Cardiac muscle cell (in vitro differentiated cells and primary cell): ENCODE results near the gene ZDHHC20. TPM values are rescaled to one million over a fixed set of nuclear protein-coding genes. Genes with fewer than 3 reads are reported as not detected.

Source experiments
- DNase-seq, 2 donors: peaks; one replicate each; pipeline versions ENCODE4 v3.0.0 to v3.0.0-alpha.2; 2010 to 2017; ENCODE audit warnings: low read depth in 1 of 2, low spot score in 1 of 2
- H3K27ac ChIP-seq: fragments of 200-600 bp; sonication (generic); 2 replicates; pipeline ENCODE4 v1.5.1; 2016
- H3K27me3 ChIP-seq: fragments of 200-600 bp; sonication (generic); 2 replicates; pipeline ENCODE4 v1.6.0; 2016; ENCODE audit warnings: control low read depth
- H3K36me3 ChIP-seq: fragments of 200-600 bp; sonication (generic); 2 replicates; pipeline ENCODE4 v1.5.1; 2016; ENCODE audit warnings: control low read depth
- H3K4me1 ChIP-seq: fragments of 200-600 bp; sonication (generic); 2 replicates; pipeline ENCODE4 v1.8.1; 2017; ENCODE audit warnings: low read depth, mild to moderate bottlenecking, mixed run types
- H3K4me3 ChIP-seq: fragments of 200-600 bp; sonication (generic); 2 replicates; pipeline ENCODE4 v1.5.1; 2016; ENCODE audit warnings: mild to moderate bottlenecking
- H3K9me3 ChIP-seq: fragments of 200-600 bp; sonication (generic); 2 replicates; pipeline ENCODE4 v1.5.1; 2017; ENCODE audit warnings: low read depth, mild to moderate bottlenecking, control low read depth
- polyA plus RNA-seq: library from polyadenylated mRNA; unstranded; fragments of >200 nt; fragmentation: Nextera tagmentation; extraction: Ambion mirVana; gene quantifications from 2 replicates; pipeline ENCODE4 v1.2.1, GENCODE V29; 2016
- total RNA-seq: library from RNA; depleted of rRNA; stranded (reverse); fragments of >200 nt; gene quantifications from 2 replicates; pipeline ENCODE4 v1.2.3, GENCODE V29; 2016
- TF ChIP-seq, protein P1 (sequence below): IDR thresholded peaks from 2 replicates; pipeline ENCODE4 v1.5.1; 2012; ENCODE audit warnings: low read depth, mild to moderate bottlenecking, low read length

The ZDHHC20 gene
- total and polyA plus RNA-seq, 2 experiments from 2014 or later = 28.8 to 38.5 TPM

DNA sequence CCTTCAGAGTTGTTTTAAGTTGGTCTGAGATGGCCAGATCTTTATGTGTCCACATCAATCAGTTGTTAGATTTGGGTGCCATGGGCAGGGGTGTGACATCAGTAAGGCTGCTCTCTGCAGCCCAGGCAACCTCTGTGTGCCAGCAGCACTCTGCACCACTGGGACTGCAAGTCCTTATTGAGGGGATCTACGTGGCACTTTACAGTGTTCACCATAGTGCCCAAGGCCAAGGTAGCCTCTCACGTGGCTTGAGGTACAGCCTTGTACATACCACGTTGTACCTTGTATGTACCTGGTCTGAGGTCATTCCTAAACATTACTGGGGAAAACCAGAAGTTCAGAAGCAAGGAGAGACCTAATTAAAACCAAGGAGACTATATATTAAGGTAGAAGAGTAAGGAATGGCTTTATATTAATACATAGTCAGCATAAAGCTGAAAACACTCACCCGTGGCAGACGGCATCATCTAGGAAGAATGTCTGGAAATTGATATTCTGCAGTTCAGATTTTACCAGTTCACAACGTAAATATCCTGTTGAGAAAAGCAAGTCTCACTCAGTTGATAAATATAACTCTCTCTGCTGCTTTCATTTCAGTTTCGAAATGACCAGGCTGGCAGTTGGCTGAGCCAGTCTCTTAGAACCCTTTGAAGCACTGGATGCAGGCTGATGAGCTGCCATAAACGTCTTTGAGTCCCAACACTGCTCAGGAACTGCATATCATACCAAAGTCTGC, 128.8 kb downstream of the ZDHHC20 start:
- H3K4me3 ChIP-seq = no peak overlapping the region
- H3K9me3 ChIP-seq = no peaks in the 10 kb centered on the region
- TF ChIP-seq, protein P1, sequence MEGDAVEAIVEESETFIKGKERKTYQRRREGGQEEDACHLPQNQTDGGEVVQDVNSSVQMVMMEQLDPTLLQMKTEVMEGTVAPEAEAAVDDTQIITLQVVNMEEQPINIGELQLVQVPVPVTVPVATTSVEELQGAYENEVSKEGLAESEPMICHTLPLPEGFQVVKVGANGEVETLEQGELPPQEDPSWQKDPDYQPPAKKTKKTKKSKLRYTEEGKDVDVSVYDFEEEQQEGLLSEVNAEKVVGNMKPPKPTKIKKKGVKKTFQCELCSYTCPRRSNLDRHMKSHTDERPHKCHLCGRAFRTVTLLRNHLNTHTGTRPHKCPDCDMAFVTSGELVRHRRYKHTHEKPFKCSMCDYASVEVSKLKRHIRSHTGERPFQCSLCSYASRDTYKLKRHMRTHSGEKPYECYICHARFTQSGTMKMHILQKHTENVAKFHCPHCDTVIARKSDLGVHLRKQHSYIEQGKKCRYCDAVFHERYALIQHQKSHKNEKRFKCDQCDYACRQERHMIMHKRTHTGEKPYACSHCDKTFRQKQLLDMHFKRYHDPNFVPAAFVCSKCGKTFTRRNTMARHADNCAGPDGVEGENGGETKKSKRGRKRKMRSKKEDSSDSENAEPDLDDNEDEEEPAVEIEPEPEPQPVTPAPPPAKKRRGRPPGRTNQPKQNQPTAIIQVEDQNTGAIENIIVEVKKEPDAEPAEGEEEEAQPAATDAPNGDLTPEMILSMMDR = no peak
- H3K4me1 ChIP-seq = no peaks in the 10 kb centered on the region
- no peaks in the 10 kb centered on the region for H3K36me3 ChIP-seq
- H3K27me3 ChIP-seq = peaks cover 42% of the 10 kb centered on the region
- DNase-seq = no peak
- no peak overlapping the region for H3K27ac ChIP-seq

DNA sequence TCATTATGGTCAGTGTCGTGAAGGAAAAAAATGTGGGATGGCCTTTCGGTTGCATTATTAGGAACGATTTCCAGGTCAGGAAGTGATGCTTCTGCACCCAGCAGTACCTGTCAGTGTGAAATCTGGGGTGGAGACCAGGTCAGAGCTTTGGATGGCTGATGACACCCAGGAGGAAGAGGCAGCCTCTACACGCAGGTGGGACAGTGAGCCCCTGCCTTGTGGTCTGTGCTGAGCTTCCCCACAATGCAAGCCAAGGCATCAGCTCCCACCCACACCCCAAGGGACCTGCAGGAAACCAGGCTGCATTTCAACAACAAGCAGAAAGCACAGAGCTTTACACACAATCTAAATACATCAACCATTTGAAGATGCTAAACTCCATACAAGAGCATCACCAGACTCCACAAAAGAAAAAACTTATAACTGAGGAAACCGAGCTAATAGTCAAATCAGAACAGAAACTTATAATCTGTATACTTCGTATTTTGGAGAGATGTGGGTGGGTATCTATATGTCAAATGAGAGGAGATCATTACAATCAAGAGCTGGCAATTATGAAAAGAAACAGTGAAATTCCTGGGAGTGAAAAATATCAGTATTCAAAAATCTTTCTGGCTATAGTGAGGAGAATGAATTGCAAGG, 130.1 kb downstream of the ZDHHC20 start:
- no peak overlapping the region for H3K4me3 ChIP-seq
- no peaks in the 10 kb centered on the region for H3K36me3 ChIP-seq

DNA sequence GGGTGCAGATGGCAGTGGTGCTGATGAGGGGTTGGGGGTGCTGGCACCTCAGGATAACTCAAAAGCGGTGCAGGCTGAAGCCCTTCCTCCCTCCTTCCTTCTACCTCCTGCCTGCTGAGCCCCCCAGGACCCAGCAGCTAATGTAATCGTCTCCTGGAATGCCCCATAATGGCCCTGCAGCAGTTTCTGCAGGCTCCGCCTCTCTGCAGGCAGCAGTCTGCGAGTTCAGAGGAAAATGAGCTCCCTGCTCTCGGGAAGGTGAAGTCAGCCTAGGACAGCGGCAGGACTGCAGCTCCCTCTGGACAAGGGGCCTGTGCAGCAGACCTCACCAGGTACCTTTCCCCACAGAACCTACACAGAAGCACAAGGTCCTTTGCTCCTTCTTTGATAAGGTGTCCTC, 130.9 kb downstream of the ZDHHC20 start:
- Histone ChIP-seq H3K27ac (no peak overlapping the region), H3K4me3 (no peak overlapping the region), H3K36me3 (no peaks in the 10 kb centered on the region), H3K9me3 (no peaks in the 10 kb centered on the region), H3K27me3 (peaks cover 55% of the 10 kb centered on the region), H3K4me1 (no peaks in the 10 kb centered on the region)
- TF ChIP-seq, protein P1 = no peak
- peak in 1 of 2 donors; percentile 35 for DNase-seq

More for the DNA sequence above, 130.1 kb downstream of the ZDHHC20 start:
- peaks cover 55% of the 10 kb centered on the region for H3K27me3 ChIP-seq
- no peak for DNase-seq
- no peak overlapping the region for H3K27ac ChIP-seq
- TF ChIP-seq, protein P1 = no peak
- H3K9me3 ChIP-seq = no peaks in the 10 kb centered on the region
- H3K4me1 ChIP-seq = no peaks in the 10 kb centered on the region

DNA sequence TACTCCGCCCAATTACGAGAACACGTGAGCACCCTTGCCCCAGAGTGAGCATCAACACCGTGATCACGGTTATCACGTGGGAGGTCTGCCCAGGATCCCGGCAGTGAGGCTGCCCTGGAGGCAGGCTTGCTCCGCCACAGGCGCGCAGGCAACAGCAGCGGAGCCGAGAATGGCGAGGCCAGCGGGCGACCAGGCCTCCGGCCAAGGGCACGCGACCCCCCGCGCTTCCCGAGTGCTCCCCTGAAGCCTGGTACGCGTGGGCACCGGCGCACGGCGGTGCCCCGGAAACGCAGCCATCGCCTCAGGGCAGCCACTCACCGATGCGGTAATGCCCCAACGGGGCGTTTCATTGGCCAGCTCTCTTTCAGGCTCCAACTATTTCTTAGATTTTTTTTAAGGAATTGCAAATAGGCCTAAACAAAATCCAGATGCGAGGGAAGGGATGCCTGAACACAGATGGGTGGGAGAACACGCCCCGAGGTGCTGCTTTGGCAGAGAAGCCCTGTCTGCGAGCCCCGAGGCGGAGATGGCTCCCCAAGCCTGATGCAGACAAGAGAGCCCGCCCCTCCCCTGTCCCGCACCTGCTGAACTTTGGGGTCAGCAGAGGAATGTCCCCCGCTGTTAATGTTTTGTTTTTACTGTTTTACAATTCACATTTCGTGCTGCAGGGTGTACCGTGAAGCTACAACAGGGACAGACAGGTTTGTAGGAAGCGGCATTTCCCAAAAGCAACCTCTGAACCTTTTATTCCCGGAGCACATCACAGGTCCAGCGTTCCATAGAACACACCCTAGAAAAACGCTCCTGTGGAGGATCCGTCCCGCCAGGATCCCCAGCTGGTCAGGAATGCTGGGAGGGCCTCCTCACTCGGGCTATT, 132.7 kb downstream of the ZDHHC20 start:
- peaks cover 55% of the 10 kb centered on the region for H3K27me3 ChIP-seq
- no peaks in the 10 kb centered on the region for H3K4me1 ChIP-seq
- TF ChIP-seq, protein P1 = no peak
- H3K36me3 ChIP-seq = no peaks in the 10 kb centered on the region
- H3K27ac ChIP-seq = no peak overlapping the region
- no peaks in the 10 kb centered on the region for H3K9me3 ChIP-seq
- H3K4me3 ChIP-seq = peak overlapping the region; percentile 42
- peak; percentile 26 to 50 for DNase-seq

DNA sequence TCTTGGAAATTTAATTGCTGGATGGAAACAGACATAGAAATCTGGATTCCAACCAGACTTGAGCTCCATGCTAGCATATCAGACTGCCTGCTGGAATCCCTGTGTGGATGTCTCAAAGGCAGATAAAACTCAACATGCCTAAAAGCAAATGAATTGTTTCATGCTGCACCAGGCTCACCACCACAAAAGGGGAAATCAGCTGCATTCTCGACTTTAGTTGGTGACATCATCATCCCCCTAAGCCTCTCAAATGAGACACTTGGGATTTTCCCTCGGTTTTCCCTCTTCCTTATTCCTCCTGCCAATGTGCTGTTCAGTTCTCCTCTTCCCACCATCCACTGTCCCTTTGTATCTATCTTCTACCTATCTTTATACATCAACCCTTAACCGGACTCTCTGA, 134.3 kb downstream of the ZDHHC20 start:
- Histone ChIP-seq H3K27ac (no peak overlapping the region), H3K9me3 (no peaks in the 10 kb centered on the region), H3K27me3 (peaks cover 55% of the 10 kb centered on the region), H3K4me1 (no peaks in the 10 kb centered on the region), H3K4me3 (no peak overlapping the region), H3K36me3 (no peaks in the 10 kb centered on the region)
- DNase-seq = no peak
- TF ChIP-seq, protein P1 = no peak
